Spinal cord (tissue), 10 donors: ENCODE measurements around the gene FBXO33. TPM values are rescaled to one million over a fixed set of nuclear protein-coding genes. Genes with fewer than 3 reads are reported as not detected.
A peak's percentile ranks its signal among the peaks of the same experiment; 100 is the strongest.

ENCODE experiments used
- DNase-seq, 6 donors: peaks; one replicate each; pipeline versions ENCODE4 v3.0.0 to v3.0.0-alpha.2; 2013 to 2015; ENCODE audit warnings: low spot score in 6 of 6, low read depth in 4 of 6
- H3K27ac ChIP-seq: one replicate; pipeline ENCODE4 v1.5.1; 2013; ENCODE audit warnings: low read depth, low read length, control low read depth
- H3K27me3 ChIP-seq: one replicate; pipeline ENCODE4 v1.6.1; 2013; ENCODE audit warnings: low read length; ENCODE audit not compliant: control insufficient read depth, insufficient read depth
- H3K36me3 ChIP-seq: one replicate; pipeline ENCODE4 v1.6.1; 2013; ENCODE audit warnings: low read length; ENCODE audit not compliant: control insufficient read depth, insufficient read depth
- H3K4me1 ChIP-seq: one replicate; pipeline ENCODE4 v1.6.1; 2013; ENCODE audit warnings: low read length; ENCODE audit not compliant: control insufficient read depth, insufficient read depth
- H3K4me3 ChIP-seq: one replicate; pipeline ENCODE4 v1.5.1; 2013; ENCODE audit warnings: low read depth, low read length, control low read depth
- H3K9me3 ChIP-seq: one replicate; pipeline ENCODE4 v1.6.1; 2013; ENCODE audit warnings: low read length; ENCODE audit not compliant: control insufficient read depth, insufficient read depth
- WGBS: methylation state at CpG from one replicate; pipeline ENCODE4 v1.1.5; 2013; ENCODE audit warnings: missing lambda C conversion rate; ENCODE audit not compliant: insufficient coverage; 5-methylcytosine and 5-hydroxymethylcytosine counted together
- polyA plus RNA-seq, 2 donors: library from polyadenylated mRNA; unstranded; fragments of 120-200 nt; gene quantifications; one replicate each; pipeline ENCODE4 v1.2.1, GENCODE V29; 2013; ENCODE audit not compliant: insufficient read length in 2 of 2
- total RNA-seq, 2 donors: library from RNA; depleted of rRNA in 1 of 2; stranded (reverse); fragments of 120-200 nt in 1 of 2; fragments of >200 nt in 1 of 2; gene quantifications; one replicate each; pipeline versions ENCODE4 v1.2.3 to v1.2.4, GENCODE V29; 2013 to 2014
- donor health status: healthy.

Gene FBXO33
- total and polyA plus RNA-seq, 4 donors: 8.9 to 19.6 (median 11.6) TPM

DNA sequence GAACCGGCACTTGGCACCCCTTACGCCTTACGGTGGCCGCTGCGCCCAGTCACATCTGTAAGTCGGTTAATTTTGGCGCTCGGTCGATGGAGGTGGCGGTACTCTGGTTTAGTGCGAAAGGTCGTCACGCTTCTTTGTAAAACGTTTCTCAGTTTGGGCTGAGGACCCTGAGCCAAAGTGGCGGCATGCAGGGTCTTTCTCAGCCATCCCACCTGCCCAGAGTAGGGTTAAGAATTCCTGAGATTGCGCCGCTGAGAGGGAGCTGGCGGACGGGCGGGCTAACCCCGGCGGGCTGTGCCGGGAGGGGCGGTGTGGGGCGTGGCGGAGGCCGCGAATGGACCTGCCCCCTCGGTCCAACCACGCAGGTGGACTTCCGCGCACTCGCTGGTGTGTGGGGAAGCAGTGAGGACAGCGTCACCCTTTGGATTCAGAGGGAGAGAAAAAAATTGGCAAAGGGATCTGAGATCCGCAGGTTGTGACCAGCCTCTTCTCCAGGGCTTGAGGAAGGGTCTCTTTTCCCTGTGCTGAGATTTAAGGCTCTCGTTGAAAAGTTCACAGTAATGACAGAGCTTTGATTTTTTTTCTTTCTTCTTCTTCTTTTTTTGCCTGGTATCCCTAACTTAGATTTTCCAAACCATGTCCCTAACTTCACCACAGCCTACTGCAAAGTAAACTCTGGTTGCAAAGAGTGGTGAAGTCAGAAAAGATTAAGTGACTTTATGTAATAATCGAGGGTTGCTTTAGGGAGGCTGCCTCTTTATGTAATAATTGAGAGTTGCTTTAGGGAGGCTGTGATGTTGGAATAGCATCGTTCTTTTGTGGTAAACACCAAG lies 602 bp upstream of the FBXO33 start:
- peaks cover 3% of the 10 kb centered on the region for H3K4me1 ChIP-seq
- DNase-seq: peak in 4 of 6 donors; percentile 68 to 93 (median 80)
- no peaks in the 10 kb centered on the region for H3K9me3 ChIP-seq
- H3K27ac ChIP-seq: peak overlapping the region; percentile 98
- under 1% methylated on average over 36 of the region's 38 CpGs for WGBS
- H3K27me3 ChIP-seq: no peaks in the 10 kb centered on the region
- H3K4me3 ChIP-seq: peak overlapping the region; percentile 86
- H3K36me3 ChIP-seq: no peaks in the 10 kb centered on the region

DNA sequence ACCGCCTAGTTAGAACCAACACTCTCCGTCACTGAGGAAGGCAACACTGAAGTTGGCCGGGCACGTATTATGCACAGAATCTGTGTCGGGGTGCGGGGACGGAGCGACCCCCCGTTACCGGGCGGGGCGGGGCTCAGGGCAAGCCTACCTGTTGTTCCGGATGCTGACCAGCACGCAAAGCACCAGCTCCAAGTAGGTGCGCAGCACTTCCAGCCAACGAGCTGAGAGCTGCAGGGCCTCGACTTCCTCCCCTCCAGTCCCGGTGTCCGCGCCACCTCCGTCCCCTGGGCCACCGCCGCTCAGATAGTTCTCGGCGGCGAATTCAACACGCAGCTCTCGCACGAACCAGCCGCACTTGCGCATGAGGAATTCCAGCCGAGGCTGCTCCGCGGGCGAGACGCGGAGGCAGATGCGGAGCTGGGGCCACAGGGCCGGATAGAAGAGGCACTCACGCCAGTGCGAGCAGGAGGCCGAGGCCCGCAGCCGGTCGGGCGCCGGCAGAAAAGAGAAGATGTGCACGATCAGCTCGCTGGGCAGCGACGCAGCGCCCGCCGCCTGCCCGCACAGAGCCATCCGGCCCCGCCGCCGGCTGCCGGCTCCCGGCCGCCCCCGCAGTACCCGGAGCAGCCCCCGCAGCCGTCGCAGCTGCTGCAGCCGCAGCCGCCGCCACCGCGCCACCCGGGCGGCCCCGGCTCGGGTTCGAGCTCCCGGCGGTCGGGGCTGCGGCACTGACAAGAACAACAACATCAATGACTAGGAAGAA lies 636 bp downstream of the FBXO33 start:
- Histone ChIP-seq H3K27me3 (no peaks in the 10 kb centered on the region), H3K4me3 (peak overlapping the region; percentile 92), H3K9me3 (no peaks in the 10 kb centered on the region), H3K4me1 (peaks cover 3% of the 10 kb centered on the region), H3K36me3 (no peaks in the 10 kb centered on the region), H3K27ac (peak overlapping the region; percentile 100)
- peak in 2 of 6 donors; percentile 69 to 72 for DNase-seq
- WGBS: under 1% methylated on average over 81 of the region's 81 CpGs

DNA sequence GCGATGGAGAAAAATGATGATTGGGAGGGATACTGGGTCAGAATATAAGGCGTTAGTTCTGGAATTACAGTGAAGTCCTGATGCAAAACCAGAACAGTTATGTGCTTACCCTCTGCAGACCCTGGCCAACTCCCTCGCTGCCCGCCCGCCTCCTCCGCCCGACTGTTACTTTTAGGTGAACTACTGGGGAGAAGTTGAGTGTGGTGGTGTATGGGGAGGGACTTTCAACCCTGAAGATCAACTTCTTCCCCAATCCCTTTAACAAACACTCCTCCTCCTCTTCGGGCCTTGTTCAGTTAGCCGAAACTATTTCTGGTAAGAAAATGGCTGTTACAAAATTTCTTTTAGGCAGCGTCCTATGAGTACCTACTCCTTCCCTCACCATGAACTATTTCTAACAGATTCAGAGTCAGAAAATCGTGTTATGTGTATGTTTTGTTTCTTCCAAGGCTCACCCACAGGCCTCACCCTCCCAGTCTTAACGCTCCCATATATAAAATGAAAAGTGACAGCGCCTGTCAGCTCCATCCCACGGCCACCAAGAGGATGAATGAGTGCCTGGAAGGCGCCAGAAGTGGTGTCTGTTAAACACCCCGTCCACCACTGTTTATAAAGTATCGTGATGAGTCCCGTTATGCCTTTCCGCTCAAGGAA lies 1.3 kb downstream of the FBXO33 start:
- Histone ChIP-seq H3K27ac (peak overlapping the region; percentile 100), H3K4me1 (peaks cover 3% of the 10 kb centered on the region), H3K4me3 (peak overlapping the region; percentile 92), H3K36me3 (no peaks in the 10 kb centered on the region), H3K27me3 (no peaks in the 10 kb centered on the region), H3K9me3 (no peaks in the 10 kb centered on the region)
- WGBS: 2% methylated on average over 8 of the region's 19 CpGs
- DNase-seq: peak in 2 of 6 donors; percentile 7 to 17

DNA sequence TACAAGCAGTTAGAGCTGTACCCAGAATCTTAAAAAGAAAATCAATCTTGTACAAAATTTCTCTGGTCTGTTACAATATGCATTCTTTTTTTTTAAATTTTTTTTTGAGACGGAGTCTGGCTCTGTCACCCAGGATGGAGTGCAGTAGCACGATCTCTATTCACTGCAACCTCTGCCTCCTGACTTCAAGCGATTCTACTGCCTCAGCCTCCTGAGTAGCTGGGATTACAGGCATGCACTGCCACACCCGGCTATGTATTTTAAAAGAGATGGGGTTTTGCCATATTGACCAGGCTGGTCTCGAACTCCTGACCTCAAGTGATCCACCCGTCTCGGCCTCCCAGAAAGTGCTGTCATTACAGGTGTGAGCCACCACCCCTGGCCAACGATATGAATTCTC lies 4.1 kb downstream of the FBXO33 start:
- no peak overlapping the region for H3K27ac ChIP-seq
- 93% methylated on average over 4 of the region's 8 CpGs for WGBS
- no peak overlapping the region for H3K4me3 ChIP-seq
- peaks cover 3% of the 10 kb centered on the region for H3K4me1 ChIP-seq
- DNase-seq: no peak
- H3K27me3 ChIP-seq: no peaks in the 10 kb centered on the region
- H3K36me3 ChIP-seq: no peaks in the 10 kb centered on the region
- no peaks in the 10 kb centered on the region for H3K9me3 ChIP-seq

DNA sequence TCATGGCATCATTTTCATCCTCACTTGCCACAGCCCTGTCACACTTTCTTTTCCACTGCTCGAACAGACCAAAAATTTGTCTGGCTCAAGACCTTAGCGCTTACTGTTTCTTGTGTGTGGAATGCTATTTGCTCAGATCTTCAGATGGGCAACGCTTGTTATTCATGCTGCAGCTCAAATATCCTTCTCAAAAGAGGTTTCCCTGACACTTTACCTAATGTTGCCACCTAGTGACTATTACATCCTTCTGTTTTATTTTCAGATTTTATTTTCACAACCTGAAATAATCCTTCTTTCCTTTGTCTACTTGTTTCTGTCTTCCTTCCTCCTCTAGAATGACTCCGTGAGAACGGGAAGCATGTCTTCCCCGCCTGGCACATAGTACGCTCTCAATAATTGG lies 5.6 kb downstream of the FBXO33 start:
- 63% methylated on average over 1 of the region's 7 CpGs for WGBS
- H3K4me1 ChIP-seq: peaks cover 3% of the 10 kb centered on the region
- DNase-seq: peak in 2 of 6 donors; percentile 34 to 79
- no peaks in the 10 kb centered on the region for H3K9me3 ChIP-seq
- no peak overlapping the region for H3K4me3 ChIP-seq
- no peak overlapping the region for H3K27ac ChIP-seq
- H3K36me3 ChIP-seq: no peaks in the 10 kb centered on the region
- no peaks in the 10 kb centered on the region for H3K27me3 ChIP-seq

DNA sequence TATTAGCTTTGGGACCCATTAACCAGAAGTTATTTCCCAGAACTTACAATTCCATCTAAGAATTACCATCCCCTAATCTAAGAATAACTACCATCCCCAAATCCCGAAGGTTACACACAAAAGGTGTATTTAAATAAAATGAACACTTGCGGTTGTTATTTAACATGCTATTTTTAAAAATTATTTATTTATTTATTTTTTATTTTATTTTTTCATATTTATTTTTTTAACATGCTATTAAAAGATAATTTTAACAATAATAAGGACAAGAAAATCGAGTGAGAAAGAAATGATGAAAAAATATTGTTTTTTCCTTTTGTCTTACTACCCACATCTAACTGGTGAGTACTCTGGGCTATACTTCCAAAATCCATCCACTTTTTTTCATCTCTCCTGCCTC lies 6.3 kb downstream of the FBXO33 start:
- H3K4me3 ChIP-seq: no peak overlapping the region
- peaks cover 3% of the 10 kb centered on the region for H3K4me1 ChIP-seq
- no CpG with 5 or more reads among the region's 3 CpGs for WGBS
- no peak for DNase-seq
- H3K27ac ChIP-seq: no peak overlapping the region
- H3K9me3 ChIP-seq: no peaks in the 10 kb centered on the region
- H3K27me3 ChIP-seq: no peaks in the 10 kb centered on the region
- no peaks in the 10 kb centered on the region for H3K36me3 ChIP-seq

DNA sequence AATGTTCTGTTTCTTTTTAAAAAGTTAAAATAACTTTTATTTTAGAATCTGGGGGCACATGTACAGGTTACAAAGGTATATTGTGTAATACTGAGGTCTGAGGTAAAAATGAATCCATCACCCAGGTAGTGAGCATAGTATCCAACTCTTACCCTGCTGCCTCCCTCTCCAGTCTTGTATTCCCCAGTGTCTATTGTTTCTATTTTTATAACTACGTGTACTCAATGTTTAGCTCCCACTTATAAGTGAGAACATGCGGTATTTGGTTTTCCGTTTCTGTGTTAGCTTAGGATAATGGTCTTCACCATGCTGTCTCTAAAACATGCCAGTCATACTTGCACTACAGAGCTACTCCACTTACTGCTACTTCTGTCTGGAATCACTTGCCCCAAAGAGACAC lies 8.4 kb downstream of the FBXO33 start:
- Histone ChIP-seq H3K4me1 (no peaks in the 10 kb centered on the region), H3K36me3 (no peaks in the 10 kb centered on the region), H3K4me3 (no peak overlapping the region), H3K27ac (no peak overlapping the region), H3K27me3 (no peaks in the 10 kb centered on the region), H3K9me3 (no peaks in the 10 kb centered on the region)
- no peak for DNase-seq
- whole genome bisulfite sequencing: 80% methylated on average over 2 of the region's 3 CpGs

DNA sequence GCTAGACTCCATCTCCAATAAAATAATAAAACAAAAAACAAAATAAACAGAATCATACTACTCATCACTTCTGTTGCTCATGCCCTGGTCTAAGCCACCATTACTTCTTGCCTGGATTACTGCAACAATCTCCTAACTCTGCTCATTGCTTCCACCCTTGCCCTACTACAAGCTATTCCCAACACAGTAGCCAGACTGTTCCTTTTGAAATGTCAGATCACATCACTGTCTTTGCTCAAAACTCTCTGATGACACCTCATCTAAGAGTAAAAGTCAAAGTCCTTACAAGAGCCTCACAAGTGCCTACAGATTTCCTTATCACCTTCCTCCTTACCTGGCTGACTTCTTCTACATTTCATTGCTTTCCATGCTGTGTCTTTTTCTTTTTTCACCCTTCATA lies 10.0 kb downstream of the FBXO33 start:
- Histone ChIP-seq H3K4me1 (no peaks in the 10 kb centered on the region), H3K27ac (no peak overlapping the region)

DNA sequence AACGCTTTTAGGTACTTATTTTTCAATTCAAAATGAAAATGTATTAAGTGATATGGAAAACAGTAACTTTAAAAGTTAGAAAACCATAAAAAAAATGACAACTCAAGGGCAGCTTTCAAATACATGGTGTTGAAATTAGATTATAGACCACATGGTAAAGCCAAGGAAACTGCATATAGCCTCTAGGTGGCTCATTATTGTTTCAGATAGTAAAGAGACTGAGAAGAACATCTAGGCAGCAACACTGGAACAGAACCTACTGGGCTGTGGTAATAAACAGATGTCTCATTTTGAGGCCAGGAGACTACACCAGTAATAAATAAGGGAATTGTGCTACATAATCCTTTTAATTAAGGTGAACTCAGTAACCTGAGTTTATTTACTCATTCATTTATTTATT lies 13.0 kb downstream of the FBXO33 start:
- WGBS: no CpG with 5 or more reads among the region's 1 CpG
- H3K9me3 ChIP-seq: peaks cover 15% of the 10 kb centered on the region
- H3K4me3 ChIP-seq: no peak overlapping the region
- no peaks in the 10 kb centered on the region for H3K4me1 ChIP-seq
- H3K27ac ChIP-seq: no peak overlapping the region
- DNase-seq: no peak
- no peaks in the 10 kb centered on the region for H3K27me3 ChIP-seq
- H3K36me3 ChIP-seq: no peaks in the 10 kb centered on the region

More for the DNA sequence above, 10.0 kb downstream of the FBXO33 start:
- H3K36me3 ChIP-seq: no peaks in the 10 kb centered on the region
- H3K9me3 ChIP-seq: no peaks in the 10 kb centered on the region
- no peaks in the 10 kb centered on the region for H3K27me3 ChIP-seq
- no peak for DNase-seq
- H3K4me3 ChIP-seq: no peak overlapping the region
